ENCODE results near the gene LPIN3. TPM values are rescaled to one million over a fixed set of nuclear protein-coding genes. Genes with fewer than 3 reads are reported as not detected.

The LPIN3 gene
- total and polyA plus RNA-seq, 2 donors (not counting 3 experiments of a cell fraction or from before 2014, with no cell fraction given): 2.1 to 3.0 TPM

GRCh38 chr20:41365777-41366545 is 25.3 kb downstream of the LPIN3 start:
- no peaks in the 10 kb centered on the region for H3K79me2 ChIP-seq (ENCODE audit: control insufficient read depth, insufficient read depth, low read length)
- FAIRE-seq: no peak
- H3K27me3 ChIP-seq (ENCODE audit: control insufficient read depth in 2 of 2, insufficient read depth in 2 of 2, low read length in 2 of 2): peaks cover 27 to 34% of the 10 kb centered on the region in 2 experiments
- no TSS peak for BruUV-seq (replicated peaks)
- peak overlapping the region in 1 of 3 experiments; percentile 19 for H3K4me3 ChIP-seq (replicated peaks in 1 of 3; ENCODE audit: insufficient read depth in 1 of 3, low read depth in 1 of 3, low read length in 3 of 3)
- no peaks in the 10 kb centered on the region for H4K20me1 ChIP-seq (replicated peaks; ENCODE audit: control insufficient read depth, extremely low read depth, insufficient read depth, low read length)
- DNase-seq (ENCODE audit: low read depth, low spot score): no peak
- H3K4me1 ChIP-seq (ENCODE audit: control insufficient read depth, extremely low read depth, insufficient read depth, low read length): no peaks in the 10 kb centered on the region
- POLR2A ChIA-PET: no interaction called here
- H3K27ac ChIP-seq (ENCODE audit: insufficient read depth, low read depth, low read length): no peak overlapping the region
- H3K36me3 ChIP-seq (ENCODE audit: control insufficient read depth in 2 of 2, extremely low read depth in 1 of 2, insufficient read depth in 2 of 2, low read length in 2 of 2): no peaks in the 10 kb centered on the region
- TF ChIP-seq CTCF (IDR thresholded peaks at IDR 0.05; ENCODE audit: extremely low read depth in 1 of 2, insufficient read depth in 1 of 2, low read depth in 1 of 2, low read length in 2 of 2): no peak
- TF ChIP-seq EZH2 (IDR thresholded peaks at IDR 0.05; ENCODE audit: borderline replicate concordance, low read depth, low read length, severe bottlenecking): peak; percentile 82
- H3K4me2 ChIP-seq (ENCODE audit: insufficient read depth, low read length): no peak overlapping the region
- intact Hi-C loops (cut with micrococcal nuclease): no loop called here
- dilution Hi-C loops (cut with MboI; ENCODE audit: extremely low pct_ligation_motif_present, low sequenced_read_pairs): no loop called here
- no peaks in the 10 kb centered on the region for H3K9me1 ChIP-seq (replicated peaks; ENCODE audit: control insufficient read depth, extremely low read depth, insufficient read depth, low read length)
- no peaks in the 10 kb centered on the region for H3K9me3 ChIP-seq (replicated peaks; ENCODE audit: control insufficient read depth, insufficient read depth, low read length)
- CTCF ChIA-PET: interaction anchor here (0.5 kb wide), 1 partner anchor 260 kb away, joined by 3 read pairs; no protein-coding TSS in a partner anchor
- H3K9ac ChIP-seq (replicated peaks; ENCODE audit: extremely low read depth, insufficient read depth, low read length): no peak overlapping the region
- H2AFZ ChIP-seq (ENCODE audit: low read depth, low read length): no peak overlapping the region
